Skeletal muscle tissue (tissue), 4 donors: ENCODE measurements around the gene PROSER2. TPM values are rescaled to one million over a fixed set of nuclear protein-coding genes. Genes with fewer than 3 reads are reported as not detected.

ENCODE experiments used
- H3K27ac ChIP-seq: one replicate; pipeline ENCODE4 v1.7.0; 2013; ENCODE audit warnings: mild to moderate bottlenecking, low read depth, low read length, inconsistent platforms
- H3K27me3 ChIP-seq, 3 donors: one replicate each; pipeline ENCODE4 v1.7.0; 2013; ENCODE audit warnings: low read length in 3 of 3; ENCODE audit not compliant: control insufficient read depth in 3 of 3, insufficient read depth in 3 of 3
- H3K36me3 ChIP-seq, 3 donors: one replicate each; pipeline ENCODE4 v1.7.0; 2013; ENCODE audit warnings: low read length in 3 of 3; ENCODE audit not compliant: control insufficient read depth in 3 of 3, insufficient read depth in 3 of 3
- H3K4me1 ChIP-seq, 3 donors: one replicate each; pipeline ENCODE4 v1.7.0; 2013; ENCODE audit warnings: low read length in 3 of 3, mild to moderate bottlenecking in 3 of 3; ENCODE audit not compliant: control insufficient read depth in 3 of 3, insufficient read depth in 3 of 3
- H3K4me3 ChIP-seq, 3 donors: one replicate each; pipeline ENCODE4 v1.7.0; 2013; ENCODE audit warnings: low read length in 3 of 3
- H3K9ac ChIP-seq, 3 donors: one replicate each; pipeline ENCODE4 v1.7.0; 2013; ENCODE audit warnings: low read length in 3 of 3, mild to moderate bottlenecking in 3 of 3, moderate library complexity in 2 of 3, low read depth in 1 of 3
- H3K9me3 ChIP-seq, 3 donors: one replicate each; pipeline ENCODE4 v1.7.0; 2013; ENCODE audit warnings: low read length in 3 of 3; ENCODE audit not compliant: control insufficient read depth in 3 of 3
- total RNA-seq: library from RNA; depleted of rRNA; stranded (reverse); fragments of >200 nt; gene quantifications from one replicate; pipeline ENCODE4 v1.2.3, GENCODE V29; 2014
- donor health status: Osteomylitis.

Gene PROSER2
- total RNA-seq, result 1.0 TPM

GRCh38 chr10:11823122-11823988 is at the start of gene PROSER2:
TSS of gene PROSER2 (plus strand) at chr10:11823356. CDS start at chr10:11852078, 28,722 bp downstream.
- Histone ChIP-seq H3K36me3 (no peaks in the 10 kb centered on the region), H3K4me3 (peak within 1 kb of the TSS; percentile 56 to 65 (median 63)), H3K4me1 (no peaks in the 10 kb centered on the region), H3K27me3 (peaks cover 4 to 10% (median 10%) of the 10 kb centered on the region in 3 donors), H3K9me3 (no peaks in the 10 kb centered on the region), H3K27ac (no peak within 1 kb of the TSS), H3K9ac (peak within 1 kb of the TSS in 2 of 3 donors; percentile 53 to 76)

GRCh38 chr10:11773761-11774441 is 49.3 kb upstream of the PROSER2 start:
- Histone ChIP-seq H3K4me3 (no peak overlapping the region), H3K27ac (no peak overlapping the region), H3K36me3 (no peaks in the 10 kb centered on the region), H3K9ac (no peak overlapping the region), H3K9me3 (no peaks in the 10 kb centered on the region), H3K4me1 (no peaks in the 10 kb centered on the region), H3K27me3 (peaks cover 0 to 5% (median 0%) of the 10 kb centered on the region in 3 donors)

GRCh38 chr10:11775412-11775811 is 47.7 kb upstream of the PROSER2 start:
- peaks cover 0 to 5% (median 0%) of the 10 kb centered on the region in 3 donors for H3K27me3 ChIP-seq
- no peaks in the 10 kb centered on the region for H3K9me3 ChIP-seq
- H3K9ac ChIP-seq, result no peak overlapping the region
- H3K27ac ChIP-seq, result no peak overlapping the region
- H3K36me3 ChIP-seq, result no peaks in the 10 kb centered on the region
- H3K4me3 ChIP-seq, result no peak overlapping the region
- H3K4me1 ChIP-seq, result no peaks in the 10 kb centered on the region

- H3K27ac ChIP-seq, result no peak overlapping the region
- H3K9me3 ChIP-seq, result no peaks in the 10 kb centered on the region
- H3K36me3 ChIP-seq, result no peaks in the 10 kb centered on the region
- H3K4me3 ChIP-seq, result no peak overlapping the region
- H3K27me3 ChIP-seq, result peaks cover 0 to 5% (median 0%) of the 10 kb centered on the region in 3 donors
- H3K4me1 ChIP-seq, result no peaks in the 10 kb centered on the region
- H3K9ac ChIP-seq, result no peak overlapping the region
Observed at GRCh38 chr10:11776080-11776479, 47.1 kb upstream of the PROSER2 start.

- Histone ChIP-seq H3K27ac (no peak overlapping the region), H3K4me3 (no peak overlapping the region), H3K27me3 (no peaks in the 10 kb centered on the region), H3K4me1 (no peaks in the 10 kb centered on the region), H3K9ac (no peak overlapping the region), H3K36me3 (no peaks in the 10 kb centered on the region), H3K9me3 (no peaks in the 10 kb centered on the region)
Observed at GRCh38 chr10:11781114-11781513, 42.0 kb upstream of the PROSER2 start.

- H3K4me3 ChIP-seq, result no peak overlapping the region
Observed at GRCh38 chr10:11782793-11783557, 40.2 kb upstream of the PROSER2 start.

GRCh38 chr10:11783558-11783865 is 39.6 kb upstream of the PROSER2 start:
- H3K4me1 ChIP-seq, result no peaks in the 10 kb centered on the region
- H3K9ac ChIP-seq, result no peak overlapping the region
- H3K4me3 ChIP-seq, result no peak overlapping the region
- no peak overlapping the region for H3K27ac ChIP-seq
- no peaks in the 10 kb centered on the region for H3K9me3 ChIP-seq
- no peaks in the 10 kb centered on the region for H3K36me3 ChIP-seq
- H3K27me3 ChIP-seq, result peaks cover 0 to 5% (median 0%) of the 10 kb centered on the region in 3 donors

More at GRCh38 chr10:11782793-11783557, 40.2 kb upstream of the PROSER2 start:
- Histone ChIP-seq H3K9ac (no peak overlapping the region), H3K27ac (no peak overlapping the region), H3K27me3 (peaks cover 0 to 5% (median 0%) of the 10 kb centered on the region in 3 donors), H3K4me1 (no peaks in the 10 kb centered on the region), H3K9me3 (no peaks in the 10 kb centered on the region), H3K36me3 (no peaks in the 10 kb centered on the region)

GRCh38 chr10:11787374-11787773 is 35.8 kb upstream of the PROSER2 start:
- no peaks in the 10 kb centered on the region for H3K36me3 ChIP-seq
- no peaks in the 10 kb centered on the region for H3K9me3 ChIP-seq
- H3K27ac ChIP-seq, result no peak overlapping the region
- H3K4me3 ChIP-seq, result no peak overlapping the region
- no peak overlapping the region for H3K9ac ChIP-seq
- no peaks in the 10 kb centered on the region for H3K4me1 ChIP-seq
- H3K27me3 ChIP-seq, result peaks cover 0 to 5% (median 0%) of the 10 kb centered on the region in 3 donors

GRCh38 chr10:11787846-11788245 is 35.3 kb upstream of the PROSER2 start:
- Histone ChIP-seq H3K4me1 (no peaks in the 10 kb centered on the region), H3K27ac (no peak overlapping the region), H3K36me3 (no peaks in the 10 kb centered on the region), H3K27me3 (peaks cover 0 to 5% (median 0%) of the 10 kb centered on the region in 3 donors), H3K4me3 (no peak overlapping the region), H3K9ac (no peak overlapping the region), H3K9me3 (no peaks in the 10 kb centered on the region)
